OCI-LY3 (cell line): ENCODE results near the gene CARD14.
"Not testable (repeated sequence)": the region's sequence is repeated elsewhere in the genome, so short reads cannot be mapped to it uniquely, and the experiment has no call there.

Source experiments
- H2AFZ ChIP-seq: fragments of 200-600, 300-600 bp; shearing (Covaris generic); 2 replicates; pipeline ENCODE4 v1.6.0; 2014; ENCODE audit warnings: antibody characterized with exemption, low read depth, low read length
- H3K27ac ChIP-seq: fragments of 200-600, 300-600 bp; sonication (generic); 2 replicates; pipeline ENCODE4 v1.5.1; 2014; ENCODE audit warnings: mild to moderate bottlenecking, low read length, moderate library complexity, mixed read lengths
- H3K27me3 ChIP-seq: fragments of 200-600, 300-600 bp; sonication (generic); 2 replicates; pipeline ENCODE4 v1.6.1; 2014; ENCODE audit warnings: low read depth, low read length, mixed read lengths
- H3K36me3 ChIP-seq: fragments of 200-600, 300-600 bp; sonication (generic); replicated peaks from 2 replicates; pipeline ENCODE3; 2014; ENCODE audit warnings: low read depth, low read length, mixed read lengths
- H3K4me1 ChIP-seq: fragments of 300-600, 200-600 bp; sonication (generic); 2 replicates; pipeline ENCODE4 v1.6.1; 2014; ENCODE audit warnings: low read length, mixed read lengths
- H3K4me2 ChIP-seq: fragments of 200-600, 300-600 bp; sonication (generic); 2 replicates; pipeline ENCODE4 v1.6.1; 2014; ENCODE audit warnings: low read length, mixed read lengths
- H3K4me3 ChIP-seq: fragments of 300-600, 200-600 bp; sonication (generic); 2 replicates; pipeline ENCODE4 v1.5.1; 2014; ENCODE audit warnings: antibody characterized with exemption, mild to moderate bottlenecking, low read length, moderate library complexity
- H3K79me2 ChIP-seq: fragments of 300-600, 200-600 bp; shearing (Covaris generic); 2 replicates; pipeline ENCODE4 v1.6.1; 2014; ENCODE audit warnings: mild to moderate bottlenecking, low read length, mixed read lengths
- H3K9ac ChIP-seq: fragments of 300-600, 200-600 bp; shearing (Covaris generic); 2 replicates; pipeline ENCODE4 v1.6.0; 2014; ENCODE audit warnings: mild to moderate bottlenecking, low read length, moderate library complexity
- H3K9me3 ChIP-seq: fragments of 200-600, 300-600 bp; shearing (Covaris generic); 2 replicates; pipeline ENCODE4 v1.6.1; 2014; ENCODE audit warnings: low read length, mixed read lengths; ENCODE audit not compliant: insufficient read depth
- H4K20me1 ChIP-seq: fragments of 200-600, 300-600 bp; sonication (generic); 2 replicates; pipeline ENCODE4 v1.6.1; 2016; ENCODE audit warnings: low read length, mixed read lengths; ENCODE audit not compliant: insufficient read depth
- CTCF ChIP-seq: fragments of 200-600, 300-600 bp; sonication (generic); IDR thresholded peaks from 2 replicates; pipeline ENCODE4 v1.5.1; 2014; ENCODE audit warnings: antibody characterized with exemption, low read length, low read depth
- EZH2phosphoT487 ChIP-seq: fragments of 200-600 bp; shearing (Covaris generic); IDR thresholded peaks from 2 replicates; pipeline ENCODE4 v1.6.1; 2018; ENCODE audit warnings: antibody characterized with exemption, mixed run types, low read depth

The CARD14 gene

GRCh38 chr17:80152081-80152702 lies 17.6 kb upstream of the CARD14 start:
- H3K27me3 ChIP-seq = no peaks in the 10 kb centered on the region
- H2AFZ ChIP-seq = no peak overlapping the region
- peaks cover 12% of the 10 kb centered on the region for H3K4me1 ChIP-seq
- peaks cover 12% of the 10 kb centered on the region for H3K79me2 ChIP-seq
- no peaks in the 10 kb centered on the region for H3K36me3 ChIP-seq
- TF ChIP-seq CTCF (no peak), EZH2phosphoT487 (no peak)
- no peaks in the 10 kb centered on the region for H4K20me1 ChIP-seq
- H3K27ac ChIP-seq = no peak overlapping the region
- H3K4me3 ChIP-seq = no peak overlapping the region
- H3K9ac ChIP-seq = no peak overlapping the region
- H3K4me2 ChIP-seq = no peak overlapping the region
- peaks cover 5% of the 10 kb centered on the region; the same call in 1 of the 2 replicates for H3K9me3 ChIP-seq

- no peak overlapping the region for H3K27ac ChIP-seq
- H3K4me2 ChIP-seq = no peak overlapping the region
- no peak overlapping the region for H3K9ac ChIP-seq
These were observed 16.8 kb upstream of the CARD14 start for GRCh38 chr17:80153004-80153403.

GRCh38 chr17:80154166-80154565 lies 15.7 kb upstream of the CARD14 start:
- Histone ChIP-seq H4K20me1 (no peaks in the 10 kb centered on the region), H3K27me3 (no peaks in the 10 kb centered on the region), H3K4me2 (no peak overlapping the region), H3K9ac (no peak overlapping the region), H3K27ac (no peak overlapping the region), H3K79me2 (no peaks in the 10 kb centered on the region), H2AFZ (no peak overlapping the region), H3K36me3 (no peaks in the 10 kb centered on the region), H3K4me3 (no peak overlapping the region), H3K9me3 (peaks cover 5% of the 10 kb centered on the region; the same call in 1 of the 2 replicates), H3K4me1 (peaks cover 8% of the 10 kb centered on the region; the same call in 1 of the 2 replicates)
- no peak for TF ChIP-seq CTCF
- no peak for TF ChIP-seq EZH2phosphoT487

More at GRCh38 chr17:80153004-80153403, 16.8 kb upstream of the CARD14 start:
- no peaks in the 10 kb centered on the region for H4K20me1 ChIP-seq
- H2AFZ ChIP-seq = no peak overlapping the region
- H3K36me3 ChIP-seq = no peaks in the 10 kb centered on the region
- H3K4me3 ChIP-seq = no peak overlapping the region
- TF ChIP-seq CTCF (no peak), EZH2phosphoT487 (no peak)
- peaks cover 11% of the 10 kb centered on the region for H3K4me1 ChIP-seq
- H3K27me3 ChIP-seq = no peaks in the 10 kb centered on the region
- peaks cover 4% of the 10 kb centered on the region for H3K79me2 ChIP-seq
- peaks cover 5% of the 10 kb centered on the region; the same call in 1 of the 2 replicates for H3K9me3 ChIP-seq

- H3K9ac ChIP-seq, H3K4me2 ChIP-seq, H4K20me1 ChIP-seq, H3K79me2 ChIP-seq, H3K27me3 ChIP-seq, H3K9me3 ChIP-seq, H3K27ac ChIP-seq, H3K4me3 ChIP-seq, H3K36me3 ChIP-seq, H3K4me1 ChIP-seq, H2AFZ ChIP-seq: not testable (repeated sequence)
These were observed 14.2 kb upstream of the CARD14 start for GRCh38 chr17:80155600-80155999.
